B cell (primary cell): ENCODE data around the gene KCNJ10. TPM values are rescaled to one million over a fixed set of nuclear protein-coding genes. Genes with fewer than 3 reads are reported as not detected.

ENCODE experiments used
- ATAC-seq: fragments of 200-7000 bp; cut with Tn5 transposase; one replicate; pipeline ENCODE4 v1.10.0; 2021; ENCODE audit warnings: low read depth, mild to moderate bottlenecking, moderate number of reproducible peaks, moderate library complexity
- CTCF ChIA-PET: fragments of 350-600 bp; sonication (Branson Sonifier 250); formaldehyde crosslinking; loops from one replicate; lab custom pipeline; 2021; ENCODE audit warnings: antibody characterized with exemption, inconsistent platforms; lab: Charles Lee
- POLR2A ChIA-PET: fragments of 350-600 bp; sonication (Branson Sonifier 250); formaldehyde crosslinking; loops from one replicate; lab custom pipeline; 2021; ENCODE audit warnings: antibody characterized with exemption; lab: Charles Lee
- DNase-seq: peaks from one replicate; pipeline ENCODE4 v3.0.0; 2013
- H2AFZ ChIP-seq: 2 replicates; pipeline ENCODE4 v1.6.1; 2012; ENCODE audit warnings: mild to moderate bottlenecking, low read depth, low read length; ENCODE audit not compliant: insufficient read depth, poor library complexity, severe bottlenecking
- H3K27ac ChIP-seq, 2 donors: 1 replicate in 1 of 2; 2 replicates in 1 of 2; pipeline ENCODE4 v1.5.1; 2012 to 2013; ENCODE audit warnings: low read length in 2 of 2, mild to moderate bottlenecking in 2 of 2, moderate library complexity in 1 of 2
- H3K27me3 ChIP-seq, 4 experiments: fragments of 200-600 bp in 1 of 4; sonication (generic) in 1 of 4; replicated peaks in 1 of 4; 1 replicate in 2 of 4; 2 replicates in 2 of 4; pipeline versions ENCODE4 v1.6.1 to v1.7.0; 2013 to 2016; ENCODE audit warnings: low read length in 3 of 4, mild to moderate bottlenecking in 2 of 4, mixed read lengths in 1 of 4, moderate library complexity in 1 of 4; ENCODE audit not compliant: insufficient read depth in 4 of 4, control insufficient read depth in 3 of 4; ENCODE audit errors: control extremely low read depth in 1 of 4
- H3K36me3 ChIP-seq, 2 experiments: replicated peaks in 1 of 2; 1 replicate in 1 of 2; 2 replicates in 1 of 2; pipeline versions ENCODE4 v1.6.1 to v1.7.1; 2013; ENCODE audit warnings: low read length in 1 of 2; ENCODE audit not compliant: insufficient read depth in 2 of 2, control insufficient read depth in 1 of 2; ENCODE audit errors: control extremely low read depth in 1 of 2, extremely low read depth in 1 of 2
- H3K4me1 ChIP-seq, 2 donors: fragments of 200-600 bp in 1 of 2; sonication (generic) in 1 of 2; 1 replicate in 1 of 2; 2 replicates in 1 of 2; pipeline versions ENCODE4 v1.5.1 to v1.6.1; 2013 to 2017; ENCODE audit warnings: low read length in 2 of 2; ENCODE audit not compliant: control insufficient read depth in 2 of 2, insufficient read depth in 2 of 2
- H3K4me2 ChIP-seq: replicated peaks from 2 replicates; pipeline ENCODE3; 2012; ENCODE audit warnings: mild to moderate bottlenecking, low read depth, low read length; ENCODE audit not compliant: poor library complexity, severe bottlenecking
- H3K4me3 ChIP-seq, 5 experiments: fragments of 200-600 bp in 1 of 5; sonication (generic) in 1 of 5; 1 replicate in 3 of 5; 2 replicates in 2 of 5; pipeline versions ENCODE4 v1.5.1 to v1.7.0; 2011 to 2016; ENCODE audit warnings: low read length in 4 of 5, mild to moderate bottlenecking in 4 of 5, low read depth in 2 of 5, control low read depth in 1 of 5, moderate library complexity in 1 of 5; ENCODE audit not compliant: insufficient read depth in 1 of 5; ENCODE audit errors: control extremely low read depth in 1 of 5, extremely low read depth in 1 of 5
- H3K79me2 ChIP-seq: fragments of 200-600 bp; sonication (generic); one replicate; pipeline ENCODE4 v1.6.0; 2016; ENCODE audit warnings: low read length; ENCODE audit not compliant: control insufficient read depth, insufficient read depth
- H3K9ac ChIP-seq: fragments of 200-600 bp; sonication (generic); 2 replicates; pipeline ENCODE4 v1.6.1; 2017; ENCODE audit warnings: mild to moderate bottlenecking, low read length, moderate library complexity
- H3K9me3 ChIP-seq, 3 donors: one replicate each; pipeline versions ENCODE4 v1.6.1 to v1.7.1; 2013; ENCODE audit warnings: low read length in 2 of 3; ENCODE audit not compliant: control insufficient read depth in 2 of 3, insufficient read depth in 1 of 3; ENCODE audit errors: control extremely low read depth in 1 of 3
- H4K20me1 ChIP-seq: 2 replicates; pipeline ENCODE4 v1.6.0; 2012; ENCODE audit warnings: mild to moderate bottlenecking, low read length; ENCODE audit not compliant: insufficient read depth, control insufficient read depth, poor library complexity, severe bottlenecking
- H3K27ac Mint-ChIP-seq: one replicate; pipeline ENCODE4 v1.8.0; 2021; ENCODE audit warnings: mixed read lengths
- H3K27me3 Mint-ChIP-seq: one replicate; pipeline ENCODE4 v1.8.0; 2021; ENCODE audit warnings: mixed read lengths
- H3K4me1 Mint-ChIP-seq: one replicate; pipeline ENCODE4 v1.8.0; 2021; ENCODE audit warnings: mixed read lengths
- H3K4me3 Mint-ChIP-seq: one replicate; pipeline ENCODE4 v1.8.0; 2021; ENCODE audit warnings: mixed read lengths
- H3K9me3 Mint-ChIP-seq: one replicate; pipeline ENCODE4 v1.8.0; 2022; ENCODE audit warnings: mixed read lengths; ENCODE audit not compliant: insufficient read depth
- CTCF ChIP-seq: fragments of 200-600 bp; IDR thresholded peaks from one replicate; pipeline ENCODE4 v1.8.0; 2022; ENCODE audit warnings: antibody characterized with exemption, mild to moderate bottlenecking
- EZH2 ChIP-seq: IDR thresholded peaks from 2 replicates; pipeline ENCODE4 v1.6.1; 2012; ENCODE audit warnings: borderline replicate concordance, low read depth, mild to moderate bottlenecking, moderate library complexity, low read length; ENCODE audit not compliant: insufficient read depth, poor library complexity, severe bottlenecking
- whole genome bisulfite sequencing: methylation state at CpG from one replicate; pipeline ENCODE4 v1.1.5; 2013; ENCODE audit warnings: missing lambda C conversion rate; ENCODE audit not compliant: insufficient coverage; 5-methylcytosine and 5-hydroxymethylcytosine counted together
- intact Hi-C: fragments of 100-400 bp; cut with micrococcal nuclease; formaldehyde crosslinking; loops from one replicate; pipeline ENCODE4 v1.10.0; 2022
- polyA plus RNA-seq: library from polyadenylated mRNA; depleted of rRNA; stranded (reverse); fragments of >200 nt; gene quantifications from 2 replicates; pipeline ENCODE4 v1.2.3, GENCODE V29; 2012
- total RNA-seq, 2 donors: library from RNA; stranded (reverse); fragments of 120-200 nt in 1 of 2; gene quantifications; 1 replicate in 1 of 2; 2 replicates in 1 of 2; pipeline versions ENCODE4 v1.2.3 to v1.2.4, GENCODE V29; 2013 to 2022

KCNJ10 gene
- total and polyA plus RNA-seq, 2 donors (not counting 1 experiment from before 2014, with no cell fraction given): not detected

GRCh38 chr1:160025314-160025713 is 44.6 kb downstream of the KCNJ10 start:
- Mint-ChIP-seq H3K4me3 (no peak overlapping the region), H3K9me3 (no peaks in the 10 kb centered on the region), H3K27ac (no peak overlapping the region), H3K4me1 (peaks cover 4% of the 10 kb centered on the region), H3K27me3 (peaks cover 8% of the 10 kb centered on the region)
- no peak for TF ChIP-seq CTCF
- TF ChIP-seq EZH2: no peak
- no peaks in the 10 kb centered on the region for H3K9me3 ChIP-seq
- H3K4me1 ChIP-seq: peaks cover 0 to 3% of the 10 kb centered on the region in 2 donors
- H3K4me3 ChIP-seq: no peak overlapping the region
- H3K79me2 ChIP-seq: no peaks in the 10 kb centered on the region
- ATAC-seq: no peak
- H2AFZ ChIP-seq: no peak overlapping the region
- 100% methylated on average over 1 of the region's 1 CpG for whole genome bisulfite sequencing
- H3K9ac ChIP-seq: no peak overlapping the region
- no peaks in the 10 kb centered on the region for H3K36me3 ChIP-seq
- intact Hi-C loops: no loop called here
- no peak overlapping the region for H3K27ac ChIP-seq
- no peaks in the 10 kb centered on the region for H4K20me1 ChIP-seq
- CTCF ChIA-PET: interaction anchor here (1.1 kb wide), 1 partner anchor 234 kb away, joined by 4 read pairs; no protein-coding TSS in a partner anchor
- no peaks in the 10 kb centered on the region for H3K27me3 ChIP-seq
- no peak for DNase-seq
- H3K4me2 ChIP-seq: no peak overlapping the region
- POLR2A ChIA-PET: no interaction called here

GRCh38 chr1:160024195-160024905 is 45.6 kb downstream of the KCNJ10 start:
- DNase-seq (no peak), ATAC-seq (no peak)
- H3K4me3 ChIP-seq: no peak overlapping the region
- Mint-ChIP-seq H3K27ac (no peak overlapping the region), H3K27me3 (peaks cover 8% of the 10 kb centered on the region), H3K4me1 (no peaks in the 10 kb centered on the region), H3K9me3 (no peaks in the 10 kb centered on the region), H3K4me3 (no peak overlapping the region)
- H2AFZ ChIP-seq: no peak overlapping the region
- intact Hi-C loops: no loop called here
- H3K27ac ChIP-seq: no peak overlapping the region
- H3K4me1 ChIP-seq: no peaks in the 10 kb centered on the region
- H3K79me2 ChIP-seq: no peaks in the 10 kb centered on the region
- no peaks in the 10 kb centered on the region for H4K20me1 ChIP-seq
- TF ChIP-seq EZH2 (no peak), CTCF (no peak)
- 83% methylated on average over 1 of the region's 2 CpGs for WGBS
- H3K27me3 ChIP-seq: no peaks in the 10 kb centered on the region
- no peaks in the 10 kb centered on the region for H3K36me3 ChIP-seq
- POLR2A ChIA-PET: no interaction called here
- CTCF ChIA-PET: interaction anchor here (1.1 kb wide), 1 partner anchor 235 kb away, joined by 4 read pairs; no protein-coding TSS in a partner anchor
- no peaks in the 10 kb centered on the region for H3K9me3 ChIP-seq
- no peak overlapping the region for H3K9ac ChIP-seq
- no peak overlapping the region for H3K4me2 ChIP-seq
